A673 (cell line): ENCODE measurements around the gene TEX48. TPM values are rescaled to one million over a fixed set of nuclear protein-coding genes. Genes with fewer than 3 reads are reported as not detected.

ENCODE experiments used
- Bru-seq: library from RNA; stranded (reverse); fragments of 400-500 nt; gene quantifications from one replicate; lab custom pipeline; 2021; lab: Mats Ljungman, UMichigan
- BruChase-seq, 2 experiments: library from RNA; stranded (reverse); fragments of 400-500 nt; gene quantifications; one replicate each; lab custom pipeline; 2021; lab: Mats Ljungman, UMichigan
- BruUV-seq: library from RNA; stranded (reverse); fragments of 400-500 nt; replicated peaks from 2 replicates; lab custom pipeline; 2021; lab: Mats Ljungman, UMichigan
- CTCF ChIA-PET: fragments of 300-600 bp; sonication (Branson Sonifier 250); formaldehyde crosslinking; loops from one replicate; lab custom pipeline; 2022; ENCODE audit warnings: antibody characterized with exemption; lab: Charles Lee
- POLR2A ChIA-PET: fragments of 300-600 bp; sonication (Branson Sonifier 250); formaldehyde crosslinking; loops from one replicate; lab custom pipeline; 2022; ENCODE audit warnings: antibody characterized with exemption; ENCODE audit not compliant: low non-redundant PET; lab: Charles Lee
- DNase-seq: peaks from one replicate; pipeline ENCODE4 v3.0.0-alpha.2; 2015; ENCODE audit warnings: low spot score
- H3K27ac ChIP-seq: fragments of 200-600 bp; sonication (generic); 2 replicates; pipeline ENCODE4 v1.5.1; 2016; ENCODE audit warnings: mixed run types, low read depth, mild to moderate bottlenecking, mixed read lengths, antibody characterized with exemption, low read length; ENCODE audit not compliant: poor library complexity, severe bottlenecking
- H3K27me3 ChIP-seq: fragments of 200-600 bp; sonication (generic); replicated peaks from 2 replicates; pipeline ENCODE4 v1.6.1; 2017; ENCODE audit warnings: mixed run types, low read depth, mild to moderate bottlenecking, mixed read lengths, antibody characterized with exemption, low read length; ENCODE audit not compliant: insufficient read depth, poor library complexity
- H3K36me3 ChIP-seq: fragments of 200-600 bp; sonication (generic); 2 replicates; pipeline ENCODE4 v1.6.1; 2016; ENCODE audit warnings: mixed run types, mild to moderate bottlenecking, mixed read lengths, antibody characterized with exemption, low read length; ENCODE audit not compliant: insufficient read depth, poor library complexity, severe bottlenecking
- H3K4me1 ChIP-seq: fragments of 200-600 bp; sonication (generic); 2 replicates; pipeline ENCODE4 v1.6.1; 2017; ENCODE audit warnings: mixed run types, mild to moderate bottlenecking, mixed read lengths, antibody characterized with exemption, low read length; ENCODE audit not compliant: insufficient read depth, poor library complexity, severe bottlenecking
- H3K4me3 ChIP-seq: fragments of 200-600 bp; sonication (generic); 2 replicates; pipeline ENCODE4 v1.5.1; 2016; ENCODE audit warnings: low read depth, mixed run types, mild to moderate bottlenecking, mixed read lengths, low read length; ENCODE audit not compliant: poor library complexity, severe bottlenecking
- H3K9me3 ChIP-seq: fragments of 200-600 bp; sonication (generic); 2 replicates; pipeline ENCODE4 v1.6.1; 2016; ENCODE audit warnings: mixed run types, low read depth, mild to moderate bottlenecking, mixed read lengths, antibody characterized with exemption, low read length; ENCODE audit not compliant: poor library complexity, severe bottlenecking
- EZH2 ChIP-seq: fragments of 200-600 bp; sonication (generic); IDR thresholded peaks from 2 replicates; pipeline ENCODE4 v1.6.1; 2017; ENCODE audit warnings: borderline replicate concordance, low read depth, mild to moderate bottlenecking, mixed read lengths, antibody characterized with exemption, low read length; ENCODE audit not compliant: poor library complexity, severe bottlenecking
- intact Hi-C: fragments of 100-400 bp; cut with micrococcal nuclease; formaldehyde crosslinking; loops from one replicate; pipeline ENCODE4 v1.10.0; 2022; ENCODE audit not compliant: unreplicated experiment
- long read RNA-seq: library from polyadenylated mRNA; stranded (forward); transcript quantifications from one replicate; pipeline ENCODE4 v2.0.0, GENCODE V29; 2022
- total RNA-seq: library from RNA; stranded (reverse); gene quantifications from 2 replicates; pipeline ENCODE4 v1.2.3, GENCODE V29; 2021
- TF ChIP-seq, protein P1 (sequence below): fragments of 300-800, 200-600 bp; sonication (generic); conservative IDR thresholded peaks from 2 replicates; pipeline ENCODE4 v1.5.1; 2017; ENCODE audit warnings: low read depth, mild to moderate bottlenecking, antibody characterized with exemption, low read length, moderate library complexity, mixed read lengths

TEX48 gene
- not detected in 2 replicates for total RNA-seq
- not detected for Bru-seq, nascent RNA
- not detected for BruChase-seq, experiment 1, labeled RNA remaining after a 2-hour chase
- percentile 13 among the genes with signal in this experiment for BruChase-seq, experiment 2, labeled RNA remaining after a 6-hour chase
- long read RNA-seq, result 0 reads

DNA sequence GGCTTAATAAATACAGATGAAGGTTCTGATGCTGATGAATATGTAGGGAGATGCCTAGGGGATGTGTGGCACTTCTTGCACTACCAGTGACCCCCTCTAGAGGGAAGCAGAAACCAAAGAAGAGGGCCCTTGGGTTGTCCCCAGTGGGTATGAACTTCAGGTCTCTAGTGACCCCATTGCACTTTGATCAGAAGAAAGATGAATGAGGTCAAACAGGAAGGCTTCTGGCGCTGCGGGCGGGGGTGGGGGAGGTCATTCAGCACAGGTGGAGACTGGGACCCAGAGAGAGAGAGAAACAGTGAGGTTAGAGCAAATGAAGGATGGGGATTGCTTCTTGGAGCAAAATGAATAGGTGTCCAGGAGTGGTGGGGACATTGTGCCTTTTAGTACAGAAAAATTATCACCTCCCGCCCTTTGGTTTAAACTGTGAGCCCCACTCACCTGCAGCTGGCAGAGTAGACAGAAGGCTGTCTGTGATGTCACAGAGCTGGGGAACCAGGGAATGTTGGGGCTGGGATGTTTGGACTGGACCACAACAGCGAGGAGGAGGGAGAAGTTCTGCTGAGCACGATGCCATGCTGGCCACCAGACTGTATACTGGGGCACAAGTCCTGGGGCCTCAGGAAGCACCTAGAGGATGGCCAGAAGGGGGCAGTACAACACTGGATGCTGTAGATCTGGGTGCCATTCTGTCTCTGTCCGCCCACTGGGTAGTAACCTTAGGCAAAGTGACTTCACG, at the start of gene TEX48:
TSS of gene TEX48 (minus strand) at position 599 of the 739 bp plus-strand sequence. CDS start 10,469 bp downstream, outside the sequence.
- CTCF ChIA-PET, result interaction anchor here (0.6 to 1.2 kb wide), 3 partner anchors 118 to 333 kb away, joined by 3 to 5 read pairs (median 3); no protein-coding TSS in a partner anchor
- peak; percentile 84 for DNase-seq
- intact Hi-C loops, result loop anchor here (1.0 kb wide), 2 partner anchors 226 to 333 kb away; no protein-coding TSS in a partner anchor

GRCh38 chr9:114731701-114732100, 49.7 kb upstream of the TEX48 start:
- no TSS peak for BruUV-seq
- ChIA-PET CTCF (no interaction called here), POLR2A (no interaction called here)
- TF ChIP-seq, protein P1, sequence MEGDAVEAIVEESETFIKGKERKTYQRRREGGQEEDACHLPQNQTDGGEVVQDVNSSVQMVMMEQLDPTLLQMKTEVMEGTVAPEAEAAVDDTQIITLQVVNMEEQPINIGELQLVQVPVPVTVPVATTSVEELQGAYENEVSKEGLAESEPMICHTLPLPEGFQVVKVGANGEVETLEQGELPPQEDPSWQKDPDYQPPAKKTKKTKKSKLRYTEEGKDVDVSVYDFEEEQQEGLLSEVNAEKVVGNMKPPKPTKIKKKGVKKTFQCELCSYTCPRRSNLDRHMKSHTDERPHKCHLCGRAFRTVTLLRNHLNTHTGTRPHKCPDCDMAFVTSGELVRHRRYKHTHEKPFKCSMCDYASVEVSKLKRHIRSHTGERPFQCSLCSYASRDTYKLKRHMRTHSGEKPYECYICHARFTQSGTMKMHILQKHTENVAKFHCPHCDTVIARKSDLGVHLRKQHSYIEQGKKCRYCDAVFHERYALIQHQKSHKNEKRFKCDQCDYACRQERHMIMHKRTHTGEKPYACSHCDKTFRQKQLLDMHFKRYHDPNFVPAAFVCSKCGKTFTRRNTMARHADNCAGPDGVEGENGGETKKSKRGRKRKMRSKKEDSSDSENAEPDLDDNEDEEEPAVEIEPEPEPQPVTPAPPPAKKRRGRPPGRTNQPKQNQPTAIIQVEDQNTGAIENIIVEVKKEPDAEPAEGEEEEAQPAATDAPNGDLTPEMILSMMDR, result no peak
- no peak for TF ChIP-seq EZH2
- no peak overlapping the region for H3K4me3 ChIP-seq
- H3K27me3 ChIP-seq, result no peaks in the 10 kb centered on the region
- no peak overlapping the region for H3K27ac ChIP-seq
- DNase-seq, result no peak
- H3K9me3 ChIP-seq, result no peaks in the 10 kb centered on the region
- H3K36me3 ChIP-seq, result no peaks in the 10 kb centered on the region
- H3K4me1 ChIP-seq, result peaks cover 13% of the 10 kb centered on the region
- intact Hi-C loops, result no loop called here

More for the DNA sequence above, at the start of gene TEX48:
- no peak within 1 kb of the TSS for H3K27ac ChIP-seq
- no peaks in the 10 kb centered on the region for H3K27me3 ChIP-seq
- H3K9me3 ChIP-seq, result no peaks in the 10 kb centered on the region
- H3K4me1 ChIP-seq, result peaks cover 16% of the 10 kb centered on the region
- BruUV-seq, result no TSS peak
- H3K36me3 ChIP-seq, result no peaks in the 10 kb centered on the region
- POLR2A ChIA-PET, result no interaction called here
- H3K4me3 ChIP-seq, result no peak within 1 kb of the TSS
- TF ChIP-seq, protein P1, result peak; percentile 74
- TF ChIP-seq EZH2, result no peak

- intact Hi-C loops, result no loop called here
- Histone ChIP-seq H3K9me3 (no peaks in the 10 kb centered on the region), H3K4me1 (peaks cover 5% of the 10 kb centered on the region), H3K27me3 (no peaks in the 10 kb centered on the region), H3K36me3 (no peaks in the 10 kb centered on the region), H3K4me3 (no peak overlapping the region), H3K27ac (no peak overlapping the region)
- no TSS peak for BruUV-seq
- CTCF ChIA-PET, result no interaction called here
- TF ChIP-seq, protein P1, result no peak
- TF ChIP-seq EZH2, result no peak
- POLR2A ChIA-PET, result no interaction called here
- no peak for DNase-seq
Measured at GRCh38 chr9:114729706-114730105, 47.7 kb upstream of the TEX48 start.
